IPS DF 19.7 (cell line): ENCODE results near the gene CFAP99.
"Not testable (repeated sequence)": the region's sequence is repeated elsewhere in the genome, so short reads cannot be mapped to it uniquely, and the experiment has no call there.

ENCODE experiments used
- DNase-seq: peaks from one replicate; pipeline ENCODE4 v3.0.0-alpha.2; 2013; ENCODE audit warnings: low read depth, low spot score

Gene CFAP99

DNA sequence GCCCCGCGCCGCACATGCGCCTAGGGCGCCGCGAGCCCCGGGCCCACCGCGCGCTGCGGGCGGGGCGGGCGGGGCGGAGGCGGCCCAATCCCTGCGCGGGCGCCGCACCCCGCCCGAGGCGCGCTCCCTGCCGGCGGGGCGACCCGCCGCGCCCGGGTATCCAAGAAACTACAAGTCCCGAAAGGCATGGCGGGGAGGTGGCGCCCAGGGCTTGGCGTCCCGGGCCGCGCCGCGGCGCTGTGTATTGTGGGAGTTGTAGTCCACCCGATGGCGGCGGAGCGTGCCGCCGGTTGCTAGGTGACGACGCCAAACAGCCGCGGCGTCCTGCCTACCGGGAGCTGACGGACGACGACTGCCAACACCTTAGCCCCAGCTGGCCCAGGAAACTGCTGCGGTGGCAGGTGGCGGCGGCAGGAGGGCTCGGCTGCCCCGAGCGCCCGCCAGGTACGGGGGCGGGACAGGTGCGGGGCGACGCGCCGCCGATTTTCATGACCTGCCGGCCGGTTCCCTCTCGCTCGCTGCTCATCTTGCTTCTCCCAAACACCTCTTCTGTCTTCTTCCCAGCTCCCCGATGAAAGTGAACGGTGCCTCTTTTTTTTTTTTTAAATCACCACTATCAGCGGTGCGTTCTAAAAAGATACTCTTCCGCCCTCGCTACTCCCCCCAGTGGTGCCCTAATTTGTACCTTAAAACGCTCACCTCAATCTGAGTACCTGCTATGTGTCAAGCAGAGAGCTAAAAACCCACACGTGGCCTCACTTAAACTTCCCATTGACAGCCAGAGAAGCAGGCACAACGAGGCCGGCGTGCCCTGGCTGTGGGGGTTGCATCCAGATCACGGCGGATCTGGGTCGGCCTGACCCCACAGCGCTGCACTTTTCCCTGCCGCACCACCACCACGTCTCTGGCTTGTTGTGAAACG, at the start of gene CFAP99:
TSS of gene CFAP99 (plus strand) at position 306 of the 922 bp plus-strand sequence.
- DNase-seq: peak; percentile 85

GRCh38 chr4:2370597-2371320, 48.0 kb upstream of the CFAP99 start:
- DNase-seq: no peak

GRCh38 chr4:2371765-2372487, 46.8 kb upstream of the CFAP99 start:
- DNase-seq: no peak

DNA sequence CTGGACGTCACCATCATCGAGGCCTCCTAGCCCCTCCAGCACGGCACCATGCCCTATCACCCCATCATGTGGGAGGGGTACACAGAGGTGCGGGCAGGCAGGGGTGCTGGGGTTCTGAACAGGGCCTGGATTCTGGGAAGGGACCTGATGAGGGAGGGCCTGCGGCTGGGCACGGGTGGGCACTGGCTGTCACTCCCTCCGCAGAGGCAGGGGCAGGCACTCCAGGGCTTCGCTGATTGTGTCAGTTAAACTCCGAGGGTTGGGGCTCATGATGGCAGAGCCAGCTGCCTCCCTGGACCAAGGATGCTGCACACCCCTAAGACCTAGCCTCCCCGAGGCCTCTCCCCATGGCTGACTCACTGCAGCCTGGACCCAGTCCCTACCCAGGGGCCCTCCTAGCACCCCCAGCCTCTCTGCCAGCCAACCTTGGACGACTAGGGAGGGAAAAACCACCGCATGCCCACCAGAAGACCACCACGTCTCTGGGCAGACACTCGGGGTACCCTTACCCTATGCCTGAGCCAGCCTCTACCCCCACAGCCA, 46.2 kb upstream of the CFAP99 start:
- DNase-seq: no peak

- DNase-seq: no peak
Observed at GRCh38 chr4:2373532-2373931, 45.2 kb upstream of the CFAP99 start.

DNA sequence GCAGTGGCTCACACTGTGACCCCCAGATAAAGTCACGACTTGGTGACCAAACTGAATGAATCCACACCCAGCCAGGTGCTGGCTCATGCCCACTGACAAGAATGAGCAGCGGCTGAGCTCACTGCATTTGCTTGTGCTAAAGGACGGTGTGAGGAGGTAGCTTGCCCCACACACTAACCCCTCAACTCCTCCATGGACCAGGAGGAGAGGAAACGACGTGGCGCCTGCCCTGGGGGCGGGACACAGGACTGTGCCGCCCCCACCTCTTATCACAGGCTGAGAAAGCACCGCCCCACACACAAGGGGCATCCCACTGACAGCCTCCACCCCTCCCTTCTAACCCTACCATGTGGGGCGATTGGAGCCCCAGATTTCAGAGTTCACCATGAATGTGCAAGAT, 43.3 kb upstream of the CFAP99 start:
- no peak for DNase-seq

DNA sequence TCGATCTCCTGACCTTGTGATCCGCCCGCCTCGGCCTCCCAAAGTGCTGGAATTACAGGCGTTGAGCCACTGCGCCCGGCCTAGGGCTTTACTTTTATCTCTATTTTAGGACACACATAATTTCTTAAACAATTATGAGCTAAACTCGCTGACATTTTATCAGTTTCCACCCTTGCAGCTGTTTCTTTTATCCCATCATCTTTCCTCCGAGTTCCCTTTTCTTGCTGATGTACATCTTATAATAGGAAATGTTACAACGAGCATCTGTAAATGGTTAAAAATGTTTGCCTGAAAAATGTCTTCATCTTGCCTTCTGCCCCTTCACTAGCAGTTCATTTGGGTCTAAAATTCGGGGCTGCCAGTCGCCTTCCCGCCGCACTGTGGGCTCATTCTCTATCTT, 41.5 kb upstream of the CFAP99 start:
- no peak for DNase-seq

GRCh38 chr4:2378401-2378800, 40.4 kb upstream of the CFAP99 start:
- DNase-seq: no peak

DNA sequence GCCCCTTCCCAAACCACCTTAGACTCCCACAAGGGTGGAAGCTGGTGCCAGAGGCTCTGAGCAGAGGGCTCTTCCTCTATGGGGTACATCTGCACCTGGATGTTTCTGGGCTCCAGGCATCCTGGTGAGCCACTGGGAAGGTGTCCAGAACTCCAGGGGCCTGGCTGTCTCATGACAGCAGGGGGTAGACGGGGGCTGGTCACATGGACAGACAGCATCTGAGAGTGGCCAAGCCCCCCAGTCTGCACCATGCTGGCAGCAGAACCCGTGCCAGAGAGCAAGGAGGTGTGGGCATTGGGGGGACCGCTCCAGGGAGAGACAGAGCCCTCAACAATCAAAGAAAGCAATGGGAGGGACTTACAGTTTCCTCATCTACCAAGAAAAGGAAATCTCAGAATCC, 39.9 kb upstream of the CFAP99 start:
- no peak for DNase-seq

GRCh38 chr4:2380589-2380988, 38.2 kb upstream of the CFAP99 start:
- DNase-seq: not testable (repeated sequence)

DNA sequence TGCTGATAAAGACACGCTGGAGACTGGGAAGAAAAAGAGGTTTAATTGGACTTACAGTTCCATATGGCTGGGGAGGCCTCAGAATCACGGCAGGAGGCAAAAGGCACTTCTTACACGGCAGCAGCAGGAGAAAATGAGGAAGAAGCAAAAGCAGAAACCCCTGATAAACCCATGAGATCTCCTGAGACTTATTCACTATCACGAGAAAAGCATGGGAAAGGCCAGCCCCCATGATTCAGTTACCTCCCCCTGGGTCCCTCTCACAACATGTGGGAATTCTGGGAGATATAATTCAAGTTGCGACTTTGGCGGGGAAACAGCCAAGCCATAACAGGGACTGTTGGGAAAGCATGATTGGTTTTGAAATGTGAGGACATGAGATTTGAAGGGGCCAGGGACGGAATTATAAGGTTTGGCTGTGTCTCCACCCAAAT, 36.0 kb upstream of the CFAP99 start:
- not testable (repeated sequence) for DNase-seq

DNA sequence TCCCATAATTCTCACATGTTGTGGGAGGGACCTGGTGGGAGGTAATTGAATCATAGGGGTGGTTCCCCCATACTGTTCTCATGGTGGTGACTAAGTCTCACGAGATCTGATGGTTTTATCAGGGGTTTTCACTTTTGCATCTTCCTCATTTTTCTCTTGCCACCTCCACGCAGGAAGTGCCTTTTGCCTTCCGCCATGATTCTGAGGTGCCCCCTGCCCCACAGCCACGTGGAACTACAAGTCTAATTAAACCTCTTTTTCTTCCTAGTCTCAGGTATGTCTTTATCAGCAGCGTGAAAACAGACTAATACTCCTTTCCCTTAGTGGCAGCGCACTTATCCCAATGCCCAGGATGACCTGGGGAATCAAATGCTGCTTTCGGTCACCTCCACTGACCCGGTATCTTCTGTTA, 35.5 kb upstream of the CFAP99 start:
- not testable (repeated sequence) for DNase-seq

GRCh38 chr4:2383760-2384159, 35.0 kb upstream of the CFAP99 start:
- no peak for DNase-seq

GRCh38 chr4:2384245-2384644, 34.5 kb upstream of the CFAP99 start:
- DNase-seq: no peak

DNA sequence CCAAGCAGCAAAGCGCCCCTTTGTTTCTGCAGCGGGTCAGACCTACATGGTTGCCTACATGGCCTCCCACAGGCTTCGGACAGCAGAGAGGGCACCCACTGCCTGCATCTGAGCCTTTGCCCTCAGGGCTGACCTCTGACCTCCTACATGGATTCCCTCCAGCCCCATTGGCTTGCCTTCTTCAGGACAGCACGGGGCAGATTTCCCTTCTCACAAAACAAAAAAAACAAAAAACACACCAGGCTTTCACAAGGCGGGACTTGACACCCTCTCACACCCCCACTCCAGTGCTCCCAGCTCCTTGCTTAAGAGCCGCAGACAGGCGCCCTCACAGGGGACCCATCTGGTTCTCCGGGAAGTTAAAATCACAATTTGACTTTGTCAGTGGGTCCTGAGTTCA, 33.2 kb upstream of the CFAP99 start:
- DNase-seq: no peak

DNA sequence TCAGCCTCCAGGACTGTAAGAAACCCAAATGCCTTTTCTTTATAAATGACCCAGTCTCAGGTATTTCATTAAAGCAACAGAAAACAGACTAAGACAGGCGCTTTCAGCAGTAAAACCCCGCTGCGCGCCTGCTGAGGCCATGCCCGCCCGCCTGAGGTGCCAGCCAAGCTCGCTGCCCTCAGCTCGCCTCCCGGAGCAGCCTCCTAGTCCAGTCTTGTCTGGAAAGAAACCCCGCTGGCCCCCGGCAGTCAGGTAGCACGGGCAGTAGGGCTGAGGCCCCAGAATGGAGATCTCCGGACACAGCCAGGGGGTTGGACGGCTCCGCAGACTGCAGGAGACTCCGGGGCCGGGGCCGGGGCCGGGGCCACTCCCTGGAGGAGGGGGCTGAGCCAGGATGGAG, 32.0 kb upstream of the CFAP99 start:
- DNase-seq: no peak

DNA sequence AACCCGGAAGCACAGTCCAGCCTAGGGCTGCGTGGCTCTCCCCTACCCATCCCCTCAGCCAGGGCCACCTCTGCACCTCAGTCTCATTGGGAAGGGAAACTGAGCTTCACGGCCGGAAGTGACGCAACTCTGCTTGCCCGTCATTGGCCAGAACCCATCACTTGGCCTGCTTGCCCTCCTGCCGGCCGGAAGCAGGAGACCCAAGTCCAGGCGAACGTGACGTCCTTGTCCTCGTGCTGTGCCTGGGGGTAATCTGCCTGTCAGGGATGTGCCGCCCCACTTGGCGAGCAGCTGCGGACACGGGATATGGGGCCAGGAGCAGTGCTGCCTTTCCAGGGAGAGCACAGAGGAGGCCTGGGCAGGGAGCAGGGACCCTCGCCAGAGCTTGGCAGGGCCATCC, 31.5 kb upstream of the CFAP99 start:
- no peak for DNase-seq

- no peak for DNase-seq
Observed at GRCh38 chr4:2387829-2388228, 30.9 kb upstream of the CFAP99 start.

- DNase-seq: no peak
Observed at GRCh38 chr4:2388429-2389182, 30.1 kb upstream of the CFAP99 start.

DNA sequence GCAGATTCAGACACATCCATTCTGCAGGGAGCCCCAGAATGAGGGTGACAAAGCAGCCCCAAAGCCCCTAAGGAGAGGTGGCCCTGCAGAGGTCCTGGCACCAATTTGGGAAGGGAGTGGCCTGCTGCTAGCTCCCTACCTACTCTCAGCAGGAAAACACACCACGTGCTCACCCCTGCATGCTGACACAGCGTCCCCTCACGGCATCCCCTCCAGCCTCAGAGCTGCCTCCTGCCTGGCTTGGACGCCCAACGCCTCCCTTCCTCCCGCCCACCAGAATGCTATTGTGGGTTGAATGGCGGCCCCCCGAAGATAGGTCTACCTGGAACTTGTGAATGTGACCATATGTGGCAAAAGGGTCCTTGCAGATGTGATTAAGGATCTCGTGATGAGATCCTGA, 29.1 kb upstream of the CFAP99 start:
- no peak for DNase-seq

GRCh38 chr4:2390146-2390545, 28.6 kb upstream of the CFAP99 start:
- DNase-seq: no peak
